ENCODE measurements around the gene NOVA2. TPM values are rescaled to one million over a fixed set of nuclear protein-coding genes. Genes with fewer than 3 reads are reported as not detected.

The NOVA2 gene
- polyA plus RNA-seq, 1 of the 3 experiments (the other 2 are of a cell fraction): 1.9 TPM

DNA sequence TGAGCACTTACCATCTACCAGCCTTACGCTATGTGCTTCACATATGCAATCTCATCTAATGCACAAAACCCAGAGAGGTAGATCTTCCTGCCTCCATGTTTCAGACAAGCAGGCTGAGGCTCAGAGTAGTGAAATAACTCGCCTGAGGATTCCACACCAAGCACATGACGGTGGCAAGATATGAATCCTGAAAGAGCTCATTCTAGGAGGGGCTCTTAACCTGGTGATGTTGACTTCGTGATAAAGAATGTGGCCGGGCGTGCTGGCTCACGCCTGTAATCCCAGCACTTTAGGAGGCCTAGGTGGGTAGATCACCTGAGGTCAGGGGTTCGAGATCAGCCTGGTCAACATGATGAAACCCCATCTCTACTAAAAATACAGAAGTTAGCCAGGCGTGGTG is 5.0 kb downstream of the NOVA2 start:
- Histone ChIP-seq H3K9ac (no peak overlapping the region), H3K36me3 (replicated peaks in 1 of 2; ENCODE audit: control insufficient read depth in 1 of 2, insufficient read depth in 2 of 2, low read length in 1 of 2) (no peaks in the 10 kb centered on the region), H3K27ac (ENCODE audit: low read depth in 2 of 2, low read length in 1 of 2) (no peak overlapping the region), H2AFZ (ENCODE audit: low read depth) (no peak overlapping the region), H3K4me1 (ENCODE audit: control insufficient read depth in 1 of 2, insufficient read depth in 2 of 2, low read depth in 1 of 2, low read length in 1 of 2) (peaks cover 0 to 9% of the 10 kb centered on the region in 2 experiments; a peak in 1 of 4 replicates), H3K27me3 (ENCODE audit: insufficient read depth) (no peaks in the 10 kb centered on the region), H4K20me1 (ENCODE audit: insufficient read depth) (no peaks in the 10 kb centered on the region), H3K9me3 (no peaks in the 10 kb centered on the region), H3K9me2 (no peaks in the 10 kb centered on the region), H3F3A (replicated peaks; ENCODE audit: insufficient read depth) (no peaks in the 10 kb centered on the region), H3K4me2 (no peak overlapping the region), H3K4me3 (ENCODE audit: low read depth in 2 of 2, low read length in 1 of 2) (no peak overlapping the region), H3K79me2 (ENCODE audit: insufficient read depth) (no peaks in the 10 kb centered on the region)
- WGBS (ENCODE audit: low lambda C conversion rate): 93% methylated on average over 7 of the region's 9 CpGs
- ChIA-PET POLR2A (no interaction called here), CTCF (no interaction called here)
- no peak for TF ChIP-seq YY1 (IDR thresholded peaks at IDR 0.05; ENCODE audit: low read depth)
- TF ChIP-seq, protein P1, sequence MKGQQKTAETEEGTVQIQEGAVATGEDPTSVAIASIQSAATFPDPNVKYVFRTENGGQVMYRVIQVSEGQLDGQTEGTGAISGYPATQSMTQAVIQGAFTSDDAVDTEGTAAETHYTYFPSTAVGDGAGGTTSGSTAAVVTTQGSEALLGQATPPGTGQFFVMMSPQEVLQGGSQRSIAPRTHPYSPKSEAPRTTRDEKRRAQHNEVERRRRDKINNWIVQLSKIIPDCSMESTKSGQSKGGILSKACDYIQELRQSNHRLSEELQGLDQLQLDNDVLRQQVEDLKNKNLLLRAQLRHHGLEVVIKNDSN (IDR thresholded peaks at IDR 0.05; ENCODE audit: borderline replicate concordance, low read depth): no peak
- TF ChIP-seq, protein P2, sequence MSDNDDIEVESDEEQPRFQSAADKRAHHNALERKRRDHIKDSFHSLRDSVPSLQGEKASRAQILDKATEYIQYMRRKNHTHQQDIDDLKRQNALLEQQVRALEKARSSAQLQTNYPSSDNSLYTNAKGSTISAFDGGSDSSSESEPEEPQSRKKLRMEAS (IDR thresholded peaks at IDR 0.05; ENCODE audit: low read depth): no peak
- TF ChIP-seq EP300 (IDR thresholded peaks at IDR 0.05; ENCODE audit: borderline replicate concordance in 1 of 2, low read depth in 1 of 2, low read length in 1 of 2): no peak
- TF ChIP-seq, protein P3, sequence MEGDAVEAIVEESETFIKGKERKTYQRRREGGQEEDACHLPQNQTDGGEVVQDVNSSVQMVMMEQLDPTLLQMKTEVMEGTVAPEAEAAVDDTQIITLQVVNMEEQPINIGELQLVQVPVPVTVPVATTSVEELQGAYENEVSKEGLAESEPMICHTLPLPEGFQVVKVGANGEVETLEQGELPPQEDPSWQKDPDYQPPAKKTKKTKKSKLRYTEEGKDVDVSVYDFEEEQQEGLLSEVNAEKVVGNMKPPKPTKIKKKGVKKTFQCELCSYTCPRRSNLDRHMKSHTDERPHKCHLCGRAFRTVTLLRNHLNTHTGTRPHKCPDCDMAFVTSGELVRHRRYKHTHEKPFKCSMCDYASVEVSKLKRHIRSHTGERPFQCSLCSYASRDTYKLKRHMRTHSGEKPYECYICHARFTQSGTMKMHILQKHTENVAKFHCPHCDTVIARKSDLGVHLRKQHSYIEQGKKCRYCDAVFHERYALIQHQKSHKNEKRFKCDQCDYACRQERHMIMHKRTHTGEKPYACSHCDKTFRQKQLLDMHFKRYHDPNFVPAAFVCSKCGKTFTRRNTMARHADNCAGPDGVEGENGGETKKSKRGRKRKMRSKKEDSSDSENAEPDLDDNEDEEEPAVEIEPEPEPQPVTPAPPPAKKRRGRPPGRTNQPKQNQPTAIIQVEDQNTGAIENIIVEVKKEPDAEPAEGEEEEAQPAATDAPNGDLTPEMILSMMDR (IDR thresholded peaks at IDR 0.05): no peak
- TF ChIP-seq TEAD4 (IDR thresholded peaks at IDR 0.05; ENCODE audit: borderline replicate concordance, insufficient read depth): no peak
- no peak for TF ChIP-seq TCF12 (IDR thresholded peaks at IDR 0.05)
- no peak for TF ChIP-seq RCOR1 (IDR thresholded peaks at IDR 0.05; ENCODE audit: low read length)
- TF ChIP-seq, protein P4, sequence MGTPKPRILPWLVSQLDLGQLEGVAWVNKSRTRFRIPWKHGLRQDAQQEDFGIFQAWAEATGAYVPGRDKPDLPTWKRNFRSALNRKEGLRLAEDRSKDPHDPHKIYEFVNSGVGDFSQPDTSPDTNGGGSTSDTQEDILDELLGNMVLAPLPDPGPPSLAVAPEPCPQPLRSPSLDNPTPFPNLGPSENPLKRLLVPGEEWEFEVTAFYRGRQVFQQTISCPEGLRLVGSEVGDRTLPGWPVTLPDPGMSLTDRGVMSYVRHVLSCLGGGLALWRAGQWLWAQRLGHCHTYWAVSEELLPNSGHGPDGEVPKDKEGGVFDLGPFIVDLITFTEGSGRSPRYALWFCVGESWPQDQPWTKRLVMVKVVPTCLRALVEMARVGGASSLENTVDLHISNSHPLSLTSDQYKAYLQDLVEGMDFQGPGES (IDR thresholded peaks at IDR 0.05; ENCODE audit: low read depth, low read length): no peak
- TF ChIP-seq, protein P5, sequence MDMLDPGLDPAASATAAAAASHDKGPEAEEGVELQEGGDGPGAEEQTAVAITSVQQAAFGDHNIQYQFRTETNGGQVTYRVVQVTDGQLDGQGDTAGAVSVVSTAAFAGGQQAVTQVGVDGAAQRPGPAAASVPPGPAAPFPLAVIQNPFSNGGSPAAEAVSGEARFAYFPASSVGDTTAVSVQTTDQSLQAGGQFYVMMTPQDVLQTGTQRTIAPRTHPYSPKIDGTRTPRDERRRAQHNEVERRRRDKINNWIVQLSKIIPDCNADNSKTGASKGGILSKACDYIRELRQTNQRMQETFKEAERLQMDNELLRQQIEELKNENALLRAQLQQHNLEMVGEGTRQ (IDR thresholded peaks at IDR 0.05; ENCODE audit: borderline replicate concordance, low read depth, low read length): no peak
- no peak for DNase-seq

DNA sequence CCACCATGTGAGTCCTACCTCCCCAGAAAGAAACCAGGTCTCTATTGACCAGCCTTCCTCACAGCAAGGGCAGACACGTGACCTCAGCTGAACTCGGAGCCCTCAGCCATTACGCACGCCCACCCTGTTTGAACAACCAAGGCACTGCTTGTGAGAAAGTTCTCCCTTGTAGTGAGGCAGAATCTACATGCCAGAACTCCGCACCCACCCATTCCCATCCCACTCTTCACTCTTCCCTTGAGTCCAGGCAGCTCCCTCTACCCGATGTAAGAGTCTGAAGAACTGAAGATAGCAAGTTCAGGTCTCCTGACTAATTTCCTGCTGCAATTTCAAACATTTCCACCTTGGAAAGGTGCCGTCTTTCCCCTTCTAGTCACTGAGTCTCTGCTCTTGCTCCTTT is 6.4 kb downstream of the NOVA2 start:
- WGBS (ENCODE audit: low lambda C conversion rate): 76% methylated on average over 7 of the region's 7 CpGs
- no peaks in the 10 kb centered on the region for H4K20me1 ChIP-seq (ENCODE audit: insufficient read depth)
- no peaks in the 10 kb centered on the region for H3K9me2 ChIP-seq
- TF ChIP-seq MXI1 (IDR thresholded peaks at IDR 0.05; ENCODE audit: low read depth, low read length): no peak
- no peak for TF ChIP-seq EZH2phosphoT487 (IDR thresholded peaks at IDR 0.05; ENCODE audit: borderline replicate concordance, low read depth)
- TF ChIP-seq, protein P6, sequence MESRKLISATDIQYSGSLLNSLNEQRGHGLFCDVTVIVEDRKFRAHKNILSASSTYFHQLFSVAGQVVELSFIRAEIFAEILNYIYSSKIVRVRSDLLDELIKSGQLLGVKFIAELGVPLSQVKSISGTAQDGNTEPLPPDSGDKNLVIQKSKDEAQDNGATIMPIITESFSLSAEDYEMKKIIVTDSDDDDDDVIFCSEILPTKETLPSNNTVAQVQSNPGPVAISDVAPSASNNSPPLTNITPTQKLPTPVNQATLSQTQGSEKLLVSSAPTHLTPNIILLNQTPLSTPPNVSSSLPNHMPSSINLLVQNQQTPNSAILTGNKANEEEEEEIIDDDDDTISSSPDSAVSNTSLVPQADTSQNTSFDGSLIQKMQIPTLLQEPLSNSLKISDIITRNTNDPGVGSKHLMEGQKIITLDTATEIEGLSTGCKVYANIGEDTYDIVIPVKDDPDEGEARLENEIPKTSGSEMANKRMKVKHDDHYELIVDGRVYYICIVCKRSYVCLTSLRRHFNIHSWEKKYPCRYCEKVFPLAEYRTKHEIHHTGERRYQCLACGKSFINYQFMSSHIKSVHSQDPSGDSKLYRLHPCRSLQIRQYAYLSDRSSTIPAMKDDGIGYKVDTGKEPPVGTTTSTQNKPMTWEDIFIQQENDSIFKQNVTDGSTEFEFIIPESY (IDR thresholded peaks at IDR 0.05; ENCODE audit: borderline replicate concordance, low read depth): no peak
- no peak for TF ChIP-seq GABPA (IDR thresholded peaks at IDR 0.05; ENCODE audit: low read depth)
- POLR2A ChIA-PET: interaction anchor here (0.6 kb wide), 1 partner anchor 67 kb away, joined by 3 read pairs; no protein-coding TSS in a partner anchor
- no peaks in the 10 kb centered on the region for H3K79me2 ChIP-seq (ENCODE audit: insufficient read depth)
- no peak overlapping the region for H3K9ac ChIP-seq
- H3F3A ChIP-seq (replicated peaks; ENCODE audit: insufficient read depth): peaks cover 2% of the 10 kb centered on the region
- H3K4me2 ChIP-seq: no peak overlapping the region
- H3K36me3 ChIP-seq (replicated peaks in 1 of 2; ENCODE audit: control insufficient read depth in 1 of 2, insufficient read depth in 2 of 2, low read length in 1 of 2): no peaks in the 10 kb centered on the region
- H3K4me3 ChIP-seq (ENCODE audit: low read depth in 2 of 2, low read length in 1 of 2): no peak overlapping the region
- H3K27me3 ChIP-seq (ENCODE audit: insufficient read depth): no peaks in the 10 kb centered on the region
- H3K4me1 ChIP-seq (ENCODE audit: control insufficient read depth in 1 of 2, insufficient read depth in 2 of 2, low read depth in 1 of 2, low read length in 1 of 2): peaks cover 0 to 5% of the 10 kb centered on the region in 2 experiments; a peak in 1 of 4 replicates
- no peaks in the 10 kb centered on the region for H3K9me3 ChIP-seq
- DNase-seq: no peak
- H3K27ac ChIP-seq (ENCODE audit: low read depth in 2 of 2, low read length in 1 of 2): no peak overlapping the region
- CTCF ChIA-PET: no interaction called here
- no peak overlapping the region for H2AFZ ChIP-seq (ENCODE audit: low read depth)
